Progenitor cell of endocrine pancreas (in vitro differentiated cells): ENCODE measurements around the gene ITGA3. TPM values are rescaled to one million over a fixed set of nuclear protein-coding genes. Genes with fewer than 3 reads are reported as not detected.

Experiments used
- DNase-seq: peaks from one replicate; pipeline ENCODE4 v3.0.0; 2021; ENCODE audit warnings: low spot score; ENCODE audit not compliant: unreplicated experiment
- H3K27ac Mint-ChIP-seq: 2 replicates; pipeline ENCODE4 v1.8.0; 2021; ENCODE audit warnings: mild to moderate bottlenecking, moderate library complexity, mixed read lengths
- H3K27me3 Mint-ChIP-seq: 2 replicates; pipeline ENCODE4 v1.8.0; 2021; ENCODE audit warnings: mixed read lengths
- H3K36me3 Mint-ChIP-seq: 2 replicates; pipeline ENCODE4 v1.8.0; 2022; ENCODE audit warnings: mixed read lengths; ENCODE audit not compliant: insufficient read depth
- H3K4me1 Mint-ChIP-seq: 2 replicates; pipeline ENCODE4 v1.8.0; 2021; ENCODE audit warnings: low read depth, mixed read lengths
- H3K4me3 Mint-ChIP-seq: 2 replicates; pipeline ENCODE4 v1.8.0; 2021; ENCODE audit warnings: low read depth, mild to moderate bottlenecking, moderate library complexity, mixed read lengths
- H3K9me3 Mint-ChIP-seq: 2 replicates; pipeline ENCODE4 v1.8.0; 2021; ENCODE audit warnings: low read depth, mixed read lengths
- CTCF ChIP-seq: fragments of 200-600 bp; sonication (generic); IDR thresholded peaks from one replicate; pipeline ENCODE4 v1.5.0; 2021; ENCODE audit warnings: antibody characterized with exemption, mild to moderate bottlenecking; ENCODE audit not compliant: unreplicated experiment
- total RNA-seq: library from RNA; stranded (reverse); gene quantifications from 2 replicates; pipeline ENCODE4 v1.2.1, GENCODE V29; 2021

ITGA3 gene
- total RNA-seq, 1 donor from 2014 or later, result 17.6 TPM

GRCh38 chr17:50042211-50042610 lies 13.7 kb upstream of the ITGA3 start:
- Mint-ChIP-seq H3K27me3 (peaks cover 8% of the 10 kb centered on the region), H3K27ac (no peak overlapping the region), H3K4me1 (no peaks in the 10 kb centered on the region), H3K36me3 (no peaks in the 10 kb centered on the region), H3K9me3 (no peaks in the 10 kb centered on the region), H3K4me3 (no peak overlapping the region)
- DNase-seq, result no peak
- no peak for TF ChIP-seq CTCF

GRCh38 chr17:50043290-50044148 lies 12.4 kb upstream of the ITGA3 start:
- Mint-ChIP-seq H3K4me1 (no peaks in the 10 kb centered on the region), H3K36me3 (no peaks in the 10 kb centered on the region), H3K4me3 (no peak overlapping the region), H3K27me3 (peaks cover 11% of the 10 kb centered on the region), H3K9me3 (no peaks in the 10 kb centered on the region), H3K27ac (no peak overlapping the region)
- TF ChIP-seq CTCF, result no peak
- no peak for DNase-seq

GRCh38 chr17:50044483-50044882 lies 11.4 kb upstream of the ITGA3 start:
- no peak overlapping the region for H3K27ac Mint-ChIP-seq

GRCh38 chr17:50045154-50045553 lies 10.8 kb upstream of the ITGA3 start:
- H3K27me3 Mint-ChIP-seq, result peaks cover 18% of the 10 kb centered on the region
- H3K27ac Mint-ChIP-seq, result no peak overlapping the region
- no peaks in the 10 kb centered on the region for H3K4me1 Mint-ChIP-seq
- no peaks in the 10 kb centered on the region for H3K36me3 Mint-ChIP-seq
- no peak overlapping the region for H3K4me3 Mint-ChIP-seq
- H3K9me3 Mint-ChIP-seq, result no peaks in the 10 kb centered on the region
- no peak for TF ChIP-seq CTCF
- no peak for DNase-seq

More at GRCh38 chr17:50044483-50044882, 11.4 kb upstream of the ITGA3 start:
- TF ChIP-seq CTCF, result no peak
- DNase-seq, result no peak
- Mint-ChIP-seq H3K4me3 (no peak overlapping the region), H3K9me3 (no peaks in the 10 kb centered on the region), H3K36me3 (no peaks in the 10 kb centered on the region), H3K4me1 (no peaks in the 10 kb centered on the region), H3K27me3 (peaks cover 15% of the 10 kb centered on the region)

GRCh38 chr17:50046179-50046578 lies 9.7 kb upstream of the ITGA3 start:
- H3K4me3 Mint-ChIP-seq, result no peak overlapping the region
- DNase-seq, result no peak
- no peak for TF ChIP-seq CTCF
- H3K27me3 Mint-ChIP-seq, result peaks cover 18% of the 10 kb centered on the region
- H3K4me1 Mint-ChIP-seq, result no peaks in the 10 kb centered on the region
- H3K27ac Mint-ChIP-seq, result no peak overlapping the region
- no peaks in the 10 kb centered on the region for H3K9me3 Mint-ChIP-seq
- no peaks in the 10 kb centered on the region for H3K36me3 Mint-ChIP-seq
